PC-9 (cell line): ENCODE data around the gene ZNF343. TPM values are rescaled to one million over a fixed set of nuclear protein-coding genes. Genes with fewer than 3 reads are reported as not detected.

ENCODE experiments used
- BruUV-seq: library from RNA; stranded (reverse); fragments of 400-500 nt; replicated peaks from 2 replicates; lab custom pipeline; 2021; lab: Mats Ljungman, UMichigan
- CTCF ChIA-PET: fragments of 300-600 bp; sonication (Branson Sonifier 250); formaldehyde crosslinking; loops from one replicate; lab custom pipeline; 2022; ENCODE audit warnings: antibody characterized with exemption; lab: Charles Lee
- POLR2A ChIA-PET: fragments of 300-600 bp; sonication (Branson Sonifier 250); formaldehyde crosslinking; loops from one replicate; lab custom pipeline; 2022; ENCODE audit warnings: antibody characterized with exemption; ENCODE audit not compliant: unreplicated experiment; lab: Charles Lee
- DNase-seq, 2 experiments: peaks; one replicate each; pipeline versions ENCODE4 v3.0.0 to v3.0.0-alpha.2; 2015 to 2022; ENCODE audit warnings: mixed read lengths in 1 of 2
- H2AFZ ChIP-seq: fragments of 200-600 bp; sonication (generic); 2 replicates; pipeline ENCODE4 v1.8.1; 2017; ENCODE audit warnings: antibody characterized with exemption
- H3F3A ChIP-seq: fragments of 200-600 bp; sonication (generic); 2 replicates; pipeline ENCODE4 v1.8.1; 2017; ENCODE audit warnings: antibody characterized with exemption, mild to moderate bottlenecking, low read depth; ENCODE audit not compliant: insufficient read depth
- H3K27ac ChIP-seq: fragments of 200-600 bp; sonication (generic); 2 replicates; pipeline ENCODE4 v1.6.1; 2016; ENCODE audit warnings: mixed run types
- H3K27me3 ChIP-seq: fragments of 200-600 bp; sonication (generic); 2 replicates; pipeline ENCODE4 v1.6.1; 2016; ENCODE audit warnings: low read depth, mixed run types; ENCODE audit not compliant: insufficient read depth
- H3K36me3 ChIP-seq: fragments of 200-600 bp; sonication (generic); 2 replicates; pipeline ENCODE4 v1.6.1; 2016; ENCODE audit warnings: low read depth, mixed run types
- H3K4me1 ChIP-seq: fragments of 200-600 bp; sonication (generic); replicated peaks from 2 replicates; pipeline ENCODE4 v1.6.1; 2016; ENCODE audit warnings: mixed run types; ENCODE audit not compliant: insufficient read depth
- H3K4me2 ChIP-seq: fragments of 200-600 bp; sonication (generic); 2 replicates; pipeline ENCODE4 v1.6.1; 2017; ENCODE audit warnings: mixed run types
- H3K4me3 ChIP-seq: fragments of 200-600 bp; sonication (generic); 2 replicates; pipeline ENCODE4 v1.6.1; 2016; ENCODE audit warnings: mixed run types
- H3K79me2 ChIP-seq: fragments of 200-600 bp; sonication (generic); 2 replicates; pipeline ENCODE4 v1.6.1; 2017; ENCODE audit warnings: low read depth, mixed run types
- H3K9me2 ChIP-seq: fragments of 200-600 bp; sonication (generic); 2 replicates; pipeline ENCODE4 v1.8.1; 2017; ENCODE audit warnings: mild to moderate bottlenecking; ENCODE audit not compliant: insufficient read depth
- H3K9me3 ChIP-seq: fragments of 200-600 bp; sonication (generic); 2 replicates; pipeline ENCODE4 v1.8.1; 2016; ENCODE audit warnings: low read depth; ENCODE audit not compliant: insufficient read depth
- H4K20me1 ChIP-seq: fragments of 200-600 bp; sonication (generic); 2 replicates; pipeline ENCODE4 v1.8.1; 2017; ENCODE audit not compliant: insufficient read depth
- EZH2 ChIP-seq: fragments of 200-600 bp; sonication (generic); IDR thresholded peaks from 2 replicates; pipeline ENCODE4 v1.8.0; 2017; ENCODE audit warnings: antibody characterized with exemption, low read depth
- intact Hi-C: fragments of 100-400 bp; cut with micrococcal nuclease; formaldehyde crosslinking; loops from one replicate; pipeline ENCODE4 v1.10.0; 2022; ENCODE audit not compliant: unreplicated experiment
- total RNA-seq: library from RNA; stranded (reverse); gene quantifications from 2 replicates; pipeline ENCODE4 v1.2.3, GENCODE V29; 2021
- TF ChIP-seq, protein P1 (sequence below): fragments of 200-600 bp; sonication (generic); conservative IDR thresholded peaks from 2 replicates; pipeline ENCODE4 v1.6.1; 2017; ENCODE audit warnings: mixed run types, antibody characterized with exemption, mild to moderate bottlenecking, moderate library complexity

The ZNF343 gene
- total RNA-seq, 1 experiment from 2014 or later = 10.0 TPM

DNA sequence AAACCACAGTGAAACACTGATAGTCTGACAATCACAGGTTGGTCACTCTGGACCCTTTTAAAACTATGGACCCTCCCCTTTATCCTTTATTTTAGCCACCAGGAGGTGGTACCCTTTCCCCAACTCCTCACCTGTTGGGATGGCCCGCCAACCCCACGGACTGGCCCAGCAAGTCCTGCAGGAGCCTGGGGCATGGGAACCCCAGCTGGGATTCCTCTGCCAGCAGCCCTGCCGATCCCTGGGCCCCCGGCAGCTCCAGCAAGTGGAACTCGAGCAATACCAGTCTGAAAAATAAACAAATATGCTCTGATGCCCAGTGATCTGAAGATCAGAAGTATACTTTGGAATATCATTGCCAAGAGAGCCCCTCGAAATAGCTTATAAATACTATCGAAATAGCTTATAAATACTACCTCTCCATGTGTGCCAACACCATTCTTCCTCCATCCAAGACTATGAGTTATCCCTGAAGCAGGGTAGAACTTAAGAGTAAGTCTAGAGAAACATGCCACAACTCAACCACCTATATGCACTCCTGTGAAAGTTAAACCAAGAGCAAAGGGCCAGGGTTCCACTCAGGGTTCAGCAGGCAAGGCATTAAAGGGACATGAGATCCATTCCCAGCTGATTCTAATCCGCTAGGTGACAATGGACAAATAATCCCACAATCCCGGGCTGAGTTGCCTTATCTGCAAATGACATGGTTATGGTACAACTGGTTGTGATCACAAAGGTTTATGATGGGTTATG, 44.9 kb downstream of the ZNF343 start:
- TF ChIP-seq, protein P1, sequence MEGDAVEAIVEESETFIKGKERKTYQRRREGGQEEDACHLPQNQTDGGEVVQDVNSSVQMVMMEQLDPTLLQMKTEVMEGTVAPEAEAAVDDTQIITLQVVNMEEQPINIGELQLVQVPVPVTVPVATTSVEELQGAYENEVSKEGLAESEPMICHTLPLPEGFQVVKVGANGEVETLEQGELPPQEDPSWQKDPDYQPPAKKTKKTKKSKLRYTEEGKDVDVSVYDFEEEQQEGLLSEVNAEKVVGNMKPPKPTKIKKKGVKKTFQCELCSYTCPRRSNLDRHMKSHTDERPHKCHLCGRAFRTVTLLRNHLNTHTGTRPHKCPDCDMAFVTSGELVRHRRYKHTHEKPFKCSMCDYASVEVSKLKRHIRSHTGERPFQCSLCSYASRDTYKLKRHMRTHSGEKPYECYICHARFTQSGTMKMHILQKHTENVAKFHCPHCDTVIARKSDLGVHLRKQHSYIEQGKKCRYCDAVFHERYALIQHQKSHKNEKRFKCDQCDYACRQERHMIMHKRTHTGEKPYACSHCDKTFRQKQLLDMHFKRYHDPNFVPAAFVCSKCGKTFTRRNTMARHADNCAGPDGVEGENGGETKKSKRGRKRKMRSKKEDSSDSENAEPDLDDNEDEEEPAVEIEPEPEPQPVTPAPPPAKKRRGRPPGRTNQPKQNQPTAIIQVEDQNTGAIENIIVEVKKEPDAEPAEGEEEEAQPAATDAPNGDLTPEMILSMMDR = no peak
- no peak for TF ChIP-seq EZH2
- Histone ChIP-seq H3K4me2 (no peak overlapping the region), H4K20me1 (peaks cover 42% of the 10 kb centered on the region), H3K9me3 (no peaks in the 10 kb centered on the region; the same call in 1 of the 2 replicates), H3F3A (peaks cover 83% of the 10 kb centered on the region), H3K27me3 (no peaks in the 10 kb centered on the region), H3K79me2 (peaks cover 32% of the 10 kb centered on the region), H2AFZ (no peak overlapping the region), H3K27ac (no peak overlapping the region), H3K9me2 (no peaks in the 10 kb centered on the region), H3K36me3 (peaks cover 85% of the 10 kb centered on the region), H3K4me1 (peaks cover 9% of the 10 kb centered on the region; the same call in 1 of the 2 replicates), H3K4me3 (no peak overlapping the region)
- DNase-seq = no peak
- no TSS peak for BruUV-seq
- ChIA-PET POLR2A (interaction anchor here (0.6 kb wide), 1 partner anchor 197 kb away, joined by 4 read pairs; no protein-coding TSS in a partner anchor), CTCF (no interaction called here)
- intact Hi-C loops = no loop called here

- Histone ChIP-seq H3K9me2 (no peaks in the 10 kb centered on the region), H3K27ac (no peak overlapping the region), H3K9me3 (no peaks in the 10 kb centered on the region; the same call in 1 of the 2 replicates), H3K4me1 (no peaks in the 10 kb centered on the region), H3F3A (peaks cover 89% of the 10 kb centered on the region), H2AFZ (no peak overlapping the region), H3K4me2 (no peak overlapping the region), H4K20me1 (peaks cover 29% of the 10 kb centered on the region), H3K36me3 (peaks cover 74% of the 10 kb centered on the region), H3K79me2 (peaks cover 19% of the 10 kb centered on the region), H3K4me3 (no peak overlapping the region), H3K27me3 (no peaks in the 10 kb centered on the region)
- ChIA-PET CTCF (no interaction called here), POLR2A (no interaction called here)
- no peak for TF ChIP-seq EZH2
- TF ChIP-seq, protein P1 = no peak
- BruUV-seq = no TSS peak
- intact Hi-C loops = no loop called here
- DNase-seq = no peak
These were observed 46.2 kb downstream of the ZNF343 start for GRCh38 chr20:2462484-2462883.

GRCh38 chr20:2460752-2461424, 47.8 kb downstream of the ZNF343 start:
- Histone ChIP-seq H3K27me3 (no peaks in the 10 kb centered on the region), H3K4me1 (no peaks in the 10 kb centered on the region), H3K27ac (no peak overlapping the region), H3K36me3 (peaks cover 58% of the 10 kb centered on the region), H3K4me2 (no peak overlapping the region), H3K4me3 (no peak overlapping the region), H4K20me1 (peaks cover 13% of the 10 kb centered on the region), H3F3A (peaks cover 76% of the 10 kb centered on the region), H3K9me2 (no peaks in the 10 kb centered on the region), H3K9me3 (no peaks in the 10 kb centered on the region; the same call in 1 of the 2 replicates), H2AFZ (no peak overlapping the region), H3K79me2 (peaks cover 3% of the 10 kb centered on the region)
- intact Hi-C loops = no loop called here
- POLR2A ChIA-PET = no interaction called here
- TF ChIP-seq, protein P1 = no peak
- TF ChIP-seq EZH2 = no peak
- no peak for DNase-seq
- no TSS peak for BruUV-seq
- CTCF ChIA-PET = no interaction called here
